ENCODE data around the gene ARHGAP27.
A peak's percentile ranks its signal among the peaks of the same experiment; 100 is the strongest.

The ARHGAP27 gene

DNA sequence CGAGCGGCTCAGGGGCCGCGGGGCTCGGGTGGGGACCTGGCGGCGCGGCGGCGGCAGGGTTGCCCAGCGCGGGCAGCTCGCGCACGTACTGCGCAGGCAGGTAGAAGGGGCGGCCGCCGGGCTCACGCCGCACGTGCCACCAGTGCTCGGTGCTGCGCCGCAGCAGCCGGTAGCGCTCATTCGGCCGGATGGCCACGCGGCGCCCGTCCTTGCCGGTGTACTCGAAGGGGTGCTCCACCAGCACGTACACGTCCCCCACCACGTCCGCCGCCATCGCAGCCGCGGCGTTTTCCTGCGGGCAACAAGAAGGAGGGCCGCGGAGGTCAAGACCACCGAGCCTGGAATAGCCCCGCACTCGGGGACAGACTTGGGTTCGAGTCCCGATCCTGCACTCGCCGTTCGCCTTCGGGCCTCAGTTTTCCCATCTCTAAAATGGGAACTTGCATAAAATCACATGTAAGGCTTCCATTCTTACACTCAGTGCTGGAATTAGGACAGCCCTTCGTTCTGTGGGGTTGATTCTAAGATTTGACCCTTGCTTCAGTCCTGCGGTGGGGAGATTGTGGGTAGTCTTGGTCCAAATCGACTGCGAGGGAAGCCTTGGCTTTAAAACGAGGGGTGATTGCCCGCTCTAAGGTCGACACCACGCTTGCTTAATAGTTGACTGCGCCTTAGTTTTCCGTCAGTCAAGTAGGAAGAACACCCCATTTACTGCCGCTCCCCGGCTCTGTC, 2.5 kb downstream of the ARHGAP27 start:
- DNase-seq: no peak

DNA sequence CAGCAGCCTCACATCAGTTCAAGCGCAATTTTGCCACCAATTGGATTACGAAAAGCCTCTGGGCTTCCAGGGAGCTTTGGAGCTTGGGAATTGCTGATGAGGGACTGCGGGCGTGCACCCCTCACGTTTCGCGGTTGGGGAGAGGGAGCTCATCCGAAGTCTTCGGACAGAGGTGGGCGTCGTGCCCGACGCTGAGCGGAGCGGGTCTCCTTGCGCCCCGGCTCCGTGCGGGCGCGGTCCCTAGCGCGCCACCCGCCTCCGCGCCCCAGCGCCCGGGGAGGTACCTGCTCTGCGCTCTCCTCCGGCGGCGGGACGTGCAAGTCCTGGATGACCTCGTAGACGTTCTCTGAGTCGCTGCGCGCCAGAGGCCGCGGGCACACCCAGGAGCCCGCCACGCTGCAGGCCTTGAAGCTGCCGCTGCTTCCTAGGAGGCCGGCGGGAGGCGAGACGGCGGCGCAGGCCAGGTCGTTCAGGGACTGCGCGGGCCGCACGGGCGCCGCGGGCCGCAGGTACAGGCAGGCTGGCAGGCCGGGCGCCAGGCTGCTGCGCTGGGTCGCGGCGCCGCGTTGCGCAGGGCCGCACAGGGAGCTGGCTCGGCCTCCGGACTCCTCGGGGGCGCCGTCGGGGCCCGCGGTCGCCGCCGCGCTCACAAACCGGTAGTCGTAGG, 3.2 kb downstream of the ARHGAP27 start:
- no peak for DNase-seq

DNA sequence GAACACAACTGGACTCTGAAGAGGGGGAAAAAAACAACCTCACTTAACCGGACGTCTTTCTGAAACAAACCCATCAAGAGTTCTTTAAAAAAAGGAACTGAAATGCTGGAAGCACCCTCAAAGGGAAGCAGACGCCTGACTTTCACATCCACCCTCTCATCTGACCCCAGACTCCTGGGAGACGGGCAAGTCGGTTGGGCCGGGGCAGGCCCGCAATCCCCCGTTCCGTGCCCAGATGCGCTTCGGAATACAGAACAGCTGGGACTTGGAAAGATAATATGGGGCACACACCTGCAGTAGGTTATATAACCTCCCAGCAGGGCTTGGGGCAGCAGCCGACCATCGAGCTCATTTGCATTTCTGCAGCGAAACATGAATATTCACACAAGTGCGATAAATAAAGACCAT, 3.7 kb downstream of the ARHGAP27 start:
- DNase-seq: peak; percentile 29 to 36

DNA sequence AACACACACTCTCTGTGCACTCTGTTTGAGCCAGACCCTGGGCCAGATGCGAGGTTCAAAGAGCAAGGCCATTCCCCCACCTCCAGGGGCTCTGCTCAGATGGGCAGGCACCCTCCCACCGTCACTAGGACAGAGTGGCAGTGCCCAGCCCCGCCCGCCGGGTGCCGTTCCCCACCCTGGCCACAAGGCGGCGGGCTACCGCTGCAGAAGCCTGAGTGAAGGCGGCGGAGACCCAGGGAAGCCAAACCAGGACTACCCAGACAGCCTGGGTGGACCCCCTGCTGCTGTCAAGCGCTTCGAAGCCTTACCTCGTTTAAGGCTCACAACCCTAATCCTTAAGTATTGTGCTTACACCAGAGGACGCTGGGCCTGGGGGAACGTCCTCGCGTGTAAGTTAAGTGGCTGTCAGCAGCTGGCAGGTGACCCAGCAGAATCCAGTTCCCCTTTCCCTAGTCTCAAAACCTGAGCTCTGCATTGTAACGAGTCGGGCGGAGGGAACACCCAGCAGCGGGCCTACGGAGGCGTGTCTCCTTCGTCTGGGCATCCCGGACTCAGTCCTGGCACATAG, 4.5 kb downstream of the ARHGAP27 start:
- DNase-seq: peak; percentile 88 to 89

DNA sequence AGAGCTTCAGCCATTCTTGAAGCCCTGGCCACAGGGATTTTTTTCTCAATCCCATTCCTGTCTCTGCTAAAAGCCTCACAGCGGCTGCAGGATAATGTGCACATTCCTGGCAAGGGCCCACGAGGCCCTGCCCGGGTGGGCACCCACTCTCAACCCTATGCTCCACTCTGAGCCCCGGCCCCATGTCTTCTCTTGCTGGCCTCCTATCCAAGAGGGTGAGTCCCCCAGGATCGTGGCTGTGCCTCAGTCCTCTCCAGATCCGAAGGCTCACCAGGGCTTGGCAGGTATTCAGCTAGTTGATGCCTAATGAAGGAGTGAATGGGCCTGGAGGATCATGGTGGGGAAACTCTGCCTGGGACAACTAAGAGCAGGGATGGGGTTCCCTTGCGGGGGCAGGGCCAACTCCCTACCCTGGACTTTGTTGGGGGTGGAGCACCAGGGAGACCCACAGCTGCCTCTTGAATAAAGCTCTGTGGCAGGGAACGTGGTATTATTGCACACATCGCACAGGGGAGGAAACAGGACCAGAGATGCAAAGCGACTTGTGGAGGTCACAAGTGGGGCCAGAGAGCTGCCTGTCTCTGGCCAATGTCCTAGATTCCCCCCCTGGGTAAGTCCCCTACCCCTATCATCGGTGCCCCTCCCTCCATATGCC, 5.4 kb downstream of the ARHGAP27 start:
- DNase-seq: no peak

DNA sequence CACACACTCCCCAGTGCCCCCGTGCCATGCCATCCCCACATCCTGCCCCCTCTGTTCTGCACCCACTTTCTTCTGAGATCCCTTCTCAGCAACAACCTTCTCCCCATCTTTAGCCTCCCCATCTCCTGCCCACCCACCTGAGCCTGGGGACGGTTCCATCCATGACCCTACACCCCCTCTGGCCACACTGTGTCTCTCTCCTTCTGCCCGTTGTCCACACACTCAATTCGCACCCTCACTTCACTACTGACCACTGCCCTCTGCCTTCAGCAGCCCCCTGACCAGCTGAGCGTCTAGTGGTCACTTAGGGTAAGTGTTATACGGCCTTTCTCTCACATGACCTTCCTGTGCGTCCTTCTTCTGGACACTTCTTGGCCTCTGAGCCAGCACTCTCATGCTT, 6.1 kb downstream of the ARHGAP27 start:
- no peak for DNase-seq

DNA sequence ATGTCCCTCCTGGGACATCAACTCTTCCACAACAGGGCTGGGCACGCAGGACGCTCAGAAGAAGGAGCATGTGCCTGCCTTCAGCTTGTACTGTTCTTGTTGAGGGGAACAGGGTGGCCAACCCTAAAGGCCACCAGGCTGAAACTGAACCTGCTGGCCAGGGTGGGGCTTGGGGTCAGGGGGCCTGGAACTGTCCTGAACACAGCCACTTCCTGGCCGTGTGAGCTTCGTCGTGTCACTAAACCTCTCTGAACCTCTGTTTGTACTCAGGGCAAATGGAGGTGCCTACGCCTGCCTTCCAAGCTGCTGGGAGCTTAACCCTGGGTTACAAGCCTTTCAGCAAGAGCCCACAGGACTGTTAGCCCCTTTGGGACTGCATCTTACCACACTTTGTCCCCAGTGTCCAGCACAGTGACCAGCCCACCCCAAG, 6.7 kb downstream of the ARHGAP27 start:
- DNase-seq: no peak

DNA sequence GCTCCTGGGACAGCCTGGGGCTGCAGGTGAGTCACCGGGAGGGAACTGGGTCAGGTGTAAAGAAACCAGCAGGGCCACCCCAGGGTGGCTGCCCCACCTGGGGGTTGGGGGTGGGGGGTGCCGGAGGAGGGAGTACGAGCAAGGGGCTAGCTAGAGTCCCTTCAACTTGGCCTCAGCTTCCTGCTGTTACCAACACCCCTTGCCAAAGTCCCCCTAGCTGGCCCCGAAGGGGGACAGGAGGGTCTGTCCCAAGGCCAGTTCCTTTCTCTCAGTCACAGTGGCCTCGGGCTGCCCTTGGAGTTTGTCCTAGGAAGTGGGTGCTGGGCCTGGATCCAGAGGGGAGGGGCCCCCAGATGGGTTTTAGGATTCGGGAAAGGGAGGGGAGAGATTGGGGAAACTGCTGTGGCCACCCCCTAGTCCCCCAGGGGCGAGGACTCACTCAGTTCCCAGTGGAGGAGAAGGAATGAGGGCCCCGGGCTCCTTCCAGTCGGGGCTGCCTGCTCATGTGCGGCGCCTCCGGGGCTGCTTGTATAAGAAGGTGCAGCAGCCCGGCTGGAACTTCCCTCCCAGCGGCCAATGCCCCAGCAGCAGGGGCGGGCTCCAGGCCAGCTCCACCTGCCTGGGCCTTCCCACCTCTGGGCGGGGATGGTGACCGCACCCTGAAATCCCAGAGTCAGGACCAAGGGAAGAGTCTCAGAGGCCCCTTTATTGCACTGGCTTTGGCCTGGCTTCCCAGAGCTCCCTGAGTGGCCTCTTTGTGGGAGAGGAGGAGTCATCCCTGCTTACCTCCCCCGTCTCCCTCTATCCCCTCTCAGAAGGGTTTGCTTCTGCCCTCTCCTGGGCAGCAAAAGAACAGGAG, 7.3 kb downstream of the ARHGAP27 start:
- DNase-seq: peak in 1 of 2 experiments; percentile 16

DNA sequence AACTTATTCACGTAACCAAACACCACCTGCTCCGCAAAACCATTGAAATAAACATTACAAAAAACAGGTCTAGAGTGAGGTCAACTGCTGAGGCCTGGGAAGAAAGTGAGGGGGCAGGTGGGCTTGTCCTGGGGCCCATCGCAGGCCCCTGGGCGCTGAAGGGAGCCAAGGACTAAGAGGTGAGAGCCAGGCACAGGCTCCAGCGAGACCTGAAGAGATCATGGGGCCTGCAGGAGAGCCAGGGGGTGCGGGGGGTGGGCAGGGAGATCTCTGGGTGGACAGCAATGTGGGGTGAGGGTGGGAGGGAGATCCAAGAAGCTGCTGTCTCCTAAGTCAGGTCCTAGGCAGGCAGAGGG, 7.9 kb downstream of the ARHGAP27 start:
- DNase-seq: no peak

DNA sequence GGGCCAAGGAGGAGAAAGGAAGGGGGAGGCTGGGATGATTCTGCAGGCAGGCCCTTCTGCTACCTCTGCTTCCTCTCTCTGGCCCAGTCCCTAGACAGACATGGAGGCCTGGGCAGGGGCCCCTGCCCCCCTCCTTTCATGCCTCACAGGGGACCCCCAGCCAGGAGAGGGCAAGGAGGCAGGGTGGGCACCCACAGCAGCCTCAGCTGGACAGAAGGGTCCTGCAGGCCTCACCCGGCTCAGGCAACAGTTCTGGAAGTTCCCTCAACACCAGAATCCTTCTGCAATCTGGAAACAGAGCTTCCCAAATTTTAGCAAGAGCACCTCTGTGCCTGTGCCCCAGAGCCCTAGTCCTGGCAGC, 8.7 kb downstream of the ARHGAP27 start:
- DNase-seq: no peak

DNA sequence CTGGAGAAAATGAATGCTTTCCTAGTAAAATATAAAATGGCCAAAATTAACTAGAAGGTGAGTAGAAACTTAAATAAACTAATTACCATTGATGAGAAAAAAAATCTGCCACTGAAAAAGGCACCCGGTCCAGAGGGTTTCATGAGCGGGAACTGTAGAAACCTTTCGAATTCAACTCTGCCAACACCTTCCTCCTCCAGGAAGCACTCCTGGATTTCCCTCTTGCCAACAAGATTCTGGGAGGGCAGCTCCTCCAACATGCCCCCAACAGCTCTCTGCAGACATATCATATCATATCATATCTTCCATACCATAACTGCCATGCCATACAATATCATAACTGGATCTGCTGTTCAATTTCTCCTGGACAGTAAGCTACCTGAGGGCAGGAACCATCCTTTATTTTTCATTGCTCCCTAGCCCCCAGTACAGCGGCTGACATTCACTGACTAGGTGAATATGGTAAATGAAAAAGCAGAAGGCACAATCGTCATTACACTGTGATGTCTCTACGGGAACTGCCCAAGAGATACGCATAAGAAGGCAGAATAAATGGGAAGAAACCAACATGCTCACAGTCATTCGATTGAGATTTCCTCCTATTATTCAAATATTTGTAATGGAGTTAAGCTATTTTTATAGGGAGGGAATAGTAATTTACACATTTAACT, 9.2 kb downstream of the ARHGAP27 start:
- no peak for DNase-seq

DNA sequence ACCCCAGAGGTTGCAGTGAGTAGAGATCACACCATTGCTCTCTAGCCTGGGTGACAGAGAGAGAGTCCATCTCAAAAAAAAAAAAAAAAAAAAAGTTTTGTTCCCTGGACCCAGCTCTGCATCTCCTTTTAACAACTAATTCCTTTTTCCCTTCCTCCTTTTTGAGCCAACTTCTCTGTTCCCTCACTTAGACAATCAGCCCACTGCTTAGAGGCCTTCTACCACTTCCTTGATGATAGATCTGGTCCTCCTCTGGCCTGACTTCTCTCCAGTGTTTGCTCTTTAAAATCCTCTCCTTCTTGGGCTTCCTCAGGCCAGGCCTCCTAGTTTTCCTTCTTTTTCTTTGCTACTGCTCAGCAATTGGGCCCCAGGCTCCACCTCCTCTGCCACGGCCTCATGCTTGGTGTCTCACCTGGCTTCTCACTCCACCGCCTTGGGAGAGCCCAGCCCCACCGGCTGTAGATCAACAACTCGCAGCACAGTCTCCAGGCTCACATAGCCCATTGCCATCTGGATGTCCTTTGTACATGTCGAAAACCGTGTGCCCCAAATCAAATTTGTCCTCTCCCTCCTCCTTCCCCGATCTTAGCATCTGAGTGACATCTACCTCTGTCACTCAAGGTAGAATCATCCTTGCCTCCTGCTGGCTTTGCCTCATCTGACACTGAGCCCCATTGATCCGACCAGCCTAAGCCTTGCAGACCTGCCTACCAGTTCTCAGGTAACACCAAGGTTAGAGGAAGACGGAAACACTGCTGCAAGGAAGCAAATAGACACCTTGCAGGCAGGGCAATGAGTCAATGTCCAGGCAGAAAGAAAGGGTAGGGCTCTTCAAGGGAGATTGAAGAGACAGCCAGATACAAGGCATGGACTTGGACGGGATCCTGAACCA, 17.4 kb downstream of the ARHGAP27 start:
- peak in 1 of 2 experiments; percentile 27 for DNase-seq

DNA sequence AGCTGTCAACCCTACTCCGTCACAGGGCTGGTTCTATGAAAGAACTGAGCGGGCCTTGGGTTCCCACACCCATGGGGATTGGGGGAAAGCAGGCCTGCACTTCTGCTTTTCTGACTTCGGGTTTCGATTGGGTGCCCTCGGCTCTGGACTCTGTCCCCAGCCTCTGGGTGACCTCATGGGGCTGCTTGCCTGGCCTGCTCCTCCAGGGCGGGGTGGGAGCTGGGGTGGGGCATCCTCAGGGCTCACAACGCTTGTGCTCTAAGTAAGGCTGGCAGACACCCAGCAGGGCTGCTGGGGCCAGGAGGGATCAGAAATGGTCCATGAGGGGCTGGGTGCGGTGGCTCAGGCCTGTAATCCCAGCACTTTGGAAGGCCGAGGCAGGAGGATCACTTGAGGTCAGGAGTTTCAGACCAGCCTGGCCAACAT, 19.2 kb downstream of the ARHGAP27 start:
- DNase-seq: no peak

DNA sequence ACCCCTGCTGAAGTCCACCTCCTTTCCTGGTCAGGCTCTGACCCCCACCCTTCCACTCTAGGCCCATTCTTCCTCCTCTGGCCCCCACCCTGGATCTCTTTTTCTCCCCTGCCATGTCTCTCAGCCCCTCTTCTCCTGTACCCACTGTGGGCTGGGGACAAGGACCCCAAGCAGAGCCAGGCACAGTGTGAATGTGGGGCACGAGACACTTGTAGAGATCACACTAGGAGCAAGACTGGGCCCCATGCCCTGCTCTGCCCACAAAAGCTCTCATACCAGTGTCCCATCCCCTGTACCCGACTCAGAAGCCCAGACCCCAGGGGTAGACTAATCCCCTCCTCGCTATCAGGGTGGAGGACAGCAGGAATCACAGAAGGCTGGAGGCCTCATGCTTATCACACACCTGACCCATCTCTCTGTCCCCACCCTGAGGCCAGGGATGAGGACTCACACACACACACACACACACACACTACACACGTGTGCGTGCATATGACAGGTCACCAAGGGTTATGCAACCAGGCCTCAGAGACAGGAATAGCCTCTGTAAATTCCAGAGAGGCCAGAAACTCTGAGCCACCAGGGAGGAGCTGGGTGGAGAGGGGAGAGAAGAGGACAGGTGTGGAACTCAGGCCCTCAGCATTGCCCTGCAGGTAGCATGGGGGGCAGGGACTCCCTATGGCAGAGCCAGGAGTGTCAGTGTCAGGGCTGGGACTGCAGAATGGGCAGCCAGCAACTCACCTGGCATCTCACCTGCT, 21.1 kb downstream of the ARHGAP27 start:
- no peak for DNase-seq

DNA sequence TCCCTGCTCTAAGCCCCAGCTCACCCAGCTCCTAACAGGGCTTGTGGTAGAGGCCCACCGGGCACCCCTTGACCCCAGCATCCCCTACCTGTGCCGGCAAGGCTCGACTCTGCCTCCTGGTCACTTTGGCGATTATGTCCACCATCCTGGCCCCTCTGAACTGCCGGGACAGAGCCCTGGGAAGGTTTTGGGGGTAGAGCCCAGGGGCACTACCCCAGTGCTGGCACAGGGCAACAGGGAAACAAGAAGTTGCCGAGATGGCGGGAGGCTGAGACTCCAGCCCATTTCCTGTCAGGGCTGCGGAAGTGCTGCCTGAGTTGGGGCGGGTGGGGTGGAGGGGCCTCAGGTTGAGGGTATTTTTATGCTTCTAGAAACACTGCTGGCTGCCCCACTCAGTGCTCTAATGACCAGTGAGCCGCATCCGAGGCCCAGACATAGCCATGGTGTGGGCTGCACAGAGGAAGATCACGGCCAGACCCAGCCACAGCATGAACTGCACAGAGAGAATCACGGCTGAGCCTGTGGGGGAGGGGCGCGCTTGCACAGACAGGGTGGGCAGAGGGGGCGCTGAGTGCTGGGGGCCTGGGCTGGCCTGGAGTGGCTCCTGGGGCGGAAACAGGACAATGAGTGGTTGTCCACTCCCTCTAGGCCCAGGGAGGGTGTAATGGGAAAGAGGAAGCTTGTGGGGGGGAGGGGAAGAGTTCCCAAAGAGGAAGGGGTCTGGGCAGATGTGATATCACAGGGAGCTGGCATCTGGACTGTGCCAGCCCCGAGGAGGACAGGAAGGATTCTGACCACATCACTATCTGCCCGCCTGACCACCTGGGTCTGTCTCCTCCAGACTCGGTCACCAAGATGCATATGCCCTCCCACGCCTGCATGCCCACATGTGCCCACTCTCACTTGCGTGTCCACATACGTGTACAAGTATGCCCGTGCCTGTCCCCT, 22.3 kb downstream of the ARHGAP27 start:
- peak; percentile 56 to 75 for DNase-seq

DNA sequence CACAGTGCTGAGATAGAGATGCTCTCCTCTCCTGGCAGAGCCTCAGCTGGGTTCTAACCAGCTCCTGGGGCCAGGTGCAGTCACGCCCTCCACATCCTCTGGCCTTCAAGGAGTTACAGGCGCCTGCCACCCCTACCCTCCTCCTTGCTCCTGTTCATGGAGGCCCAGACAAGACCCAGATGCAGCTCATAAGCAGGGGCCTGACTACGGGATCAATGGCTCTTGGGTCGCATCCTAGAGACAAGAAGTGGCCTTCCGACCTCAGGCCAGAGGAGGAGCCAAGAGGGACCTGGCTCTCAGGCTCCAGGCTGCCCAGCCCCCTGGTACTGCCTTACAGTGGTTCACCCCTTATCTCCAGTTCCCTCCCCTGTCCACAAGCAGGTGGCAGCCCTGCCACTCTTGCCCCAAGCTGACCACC, 23.0 kb downstream of the ARHGAP27 start:
- DNase-seq: no peak

DNA sequence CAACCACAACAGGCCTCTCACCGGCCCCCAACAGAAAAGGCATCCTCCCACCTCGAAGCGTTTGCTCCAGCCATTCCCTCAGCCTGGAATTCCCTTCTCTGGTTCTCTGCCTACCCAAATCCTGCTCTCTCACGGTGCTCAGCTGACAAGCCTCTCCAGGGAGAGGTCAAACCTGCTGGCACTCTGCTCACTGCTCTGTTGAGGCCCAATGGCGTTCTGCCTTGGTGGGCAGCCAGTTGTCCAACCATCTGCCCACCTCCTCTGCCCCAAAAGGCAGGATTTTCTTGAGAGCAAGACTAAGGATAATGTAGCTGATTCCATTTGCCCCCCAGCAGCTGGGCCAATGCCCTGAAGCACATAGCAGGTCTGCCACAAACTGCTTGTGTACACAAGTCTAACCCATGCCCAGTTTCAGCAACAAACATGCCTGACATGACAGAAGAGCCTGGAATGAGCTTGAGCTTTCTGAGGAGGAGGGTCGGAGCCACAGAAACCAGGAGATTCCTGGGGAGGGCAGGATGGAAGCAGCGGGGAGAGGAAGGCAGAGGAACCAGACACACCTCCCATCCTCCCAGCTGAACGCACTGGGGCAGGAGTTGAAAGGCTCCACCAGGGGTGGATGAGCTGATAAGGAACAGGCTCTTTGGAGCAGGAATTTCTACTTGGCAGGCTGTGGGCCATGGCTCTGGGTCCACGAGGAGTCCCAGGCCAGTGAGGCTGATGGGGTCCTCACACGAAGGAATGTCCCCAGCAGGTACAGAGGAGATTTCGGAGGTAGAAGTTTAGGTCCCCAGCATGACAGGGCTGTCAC, 23.9 kb downstream of the ARHGAP27 start:
- DNase-seq: no peak

DNA sequence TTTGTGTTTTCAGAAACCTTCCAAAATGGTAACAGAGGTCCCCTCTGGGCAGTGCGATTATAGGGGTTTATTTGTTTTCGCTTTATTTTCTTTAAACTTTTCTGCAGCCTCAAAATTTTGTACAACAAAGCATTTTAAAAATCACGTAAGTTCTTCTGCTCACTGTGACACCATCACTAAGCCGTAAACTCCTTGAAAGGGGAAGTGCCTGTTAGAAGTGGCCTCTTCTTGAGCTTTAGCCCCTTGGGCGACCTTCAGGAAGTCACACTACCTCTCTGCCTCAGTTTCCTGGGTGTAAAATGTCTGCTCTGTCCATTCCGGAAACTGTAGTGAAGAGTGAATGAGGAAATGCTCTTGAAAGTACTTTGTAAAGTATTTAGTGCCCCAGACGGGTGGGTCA, 26.6 kb downstream of the ARHGAP27 start:
- peak in 1 of 2 experiments; percentile 7 for DNase-seq
